GM21381 (cell line): ENCODE data around the gene RHBG.
"Not testable (repeated sequence)": the region's sequence is repeated elsewhere in the genome, so short reads cannot be mapped to it uniquely, and the experiment has no call there.

ENCODE experiments used
- ATAC-seq: cut with Tn5 transposase; IDR thresholded peaks from one replicate; pipeline ENCODE4 v1.9.1; 2021; ENCODE audit warnings: mild to moderate bottlenecking, moderate library complexity; ENCODE audit not compliant: unreplicated experiment

RHBG gene

GRCh38 chr1:156368889-156369684, at the start of gene RHBG:
RHBG (plus strand) TSS chr1:156369211; CDS start chr1:156369250, 39 bp downstream.
- ATAC-seq: no peak

DNA sequence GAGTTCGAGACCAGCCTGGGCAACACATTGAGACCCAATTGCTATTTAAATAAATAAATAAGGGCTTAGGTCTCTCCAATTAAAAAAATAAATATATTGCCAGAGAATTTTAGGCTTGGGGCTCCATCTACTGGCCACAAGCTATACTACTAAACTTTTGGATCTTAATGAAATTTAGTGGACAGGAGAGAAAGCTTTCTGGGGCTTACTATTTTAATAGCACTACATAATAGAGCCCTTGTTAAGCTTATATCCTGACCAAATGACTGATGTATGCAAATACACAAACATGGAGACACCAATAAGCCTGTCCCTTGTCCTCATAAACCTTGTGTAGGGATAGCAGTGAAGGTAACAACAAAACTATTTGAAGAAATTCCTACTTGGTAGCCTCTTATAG, 49.3 kb upstream of the RHBG start:
- ATAC-seq: no peak

- ATAC-seq: no peak
These were observed 48.5 kb upstream of the RHBG start for GRCh38 chr1:156320560-156320959.

- not testable (repeated sequence) for ATAC-seq
These were observed 45.8 kb upstream of the RHBG start for GRCh38 chr1:156323179-156323578.

DNA sequence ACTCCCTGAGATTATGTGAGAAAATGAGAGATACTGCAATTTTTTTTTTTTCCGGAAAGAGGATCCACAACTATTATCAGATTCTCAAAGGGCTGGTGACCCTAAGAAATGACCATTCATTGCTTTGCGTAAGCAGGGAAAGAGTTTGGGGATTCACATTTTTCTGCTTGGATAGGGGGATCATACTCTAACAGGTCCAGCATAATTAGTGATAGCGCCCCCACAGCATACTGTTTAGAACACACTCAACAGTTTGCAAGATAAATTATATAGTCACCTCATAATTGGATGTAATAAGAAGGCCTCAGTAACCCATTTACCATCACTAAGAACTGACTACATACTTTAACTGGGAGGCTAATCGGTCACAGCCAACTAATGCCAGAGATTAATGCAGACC, 32.8 kb upstream of the RHBG start:
- no peak for ATAC-seq

GRCh38 chr1:156337052-156337887, 31.7 kb upstream of the RHBG start:
- ATAC-seq: no peak

GRCh38 chr1:156337888-156338179, 31.2 kb upstream of the RHBG start:
- ATAC-seq: no peak

DNA sequence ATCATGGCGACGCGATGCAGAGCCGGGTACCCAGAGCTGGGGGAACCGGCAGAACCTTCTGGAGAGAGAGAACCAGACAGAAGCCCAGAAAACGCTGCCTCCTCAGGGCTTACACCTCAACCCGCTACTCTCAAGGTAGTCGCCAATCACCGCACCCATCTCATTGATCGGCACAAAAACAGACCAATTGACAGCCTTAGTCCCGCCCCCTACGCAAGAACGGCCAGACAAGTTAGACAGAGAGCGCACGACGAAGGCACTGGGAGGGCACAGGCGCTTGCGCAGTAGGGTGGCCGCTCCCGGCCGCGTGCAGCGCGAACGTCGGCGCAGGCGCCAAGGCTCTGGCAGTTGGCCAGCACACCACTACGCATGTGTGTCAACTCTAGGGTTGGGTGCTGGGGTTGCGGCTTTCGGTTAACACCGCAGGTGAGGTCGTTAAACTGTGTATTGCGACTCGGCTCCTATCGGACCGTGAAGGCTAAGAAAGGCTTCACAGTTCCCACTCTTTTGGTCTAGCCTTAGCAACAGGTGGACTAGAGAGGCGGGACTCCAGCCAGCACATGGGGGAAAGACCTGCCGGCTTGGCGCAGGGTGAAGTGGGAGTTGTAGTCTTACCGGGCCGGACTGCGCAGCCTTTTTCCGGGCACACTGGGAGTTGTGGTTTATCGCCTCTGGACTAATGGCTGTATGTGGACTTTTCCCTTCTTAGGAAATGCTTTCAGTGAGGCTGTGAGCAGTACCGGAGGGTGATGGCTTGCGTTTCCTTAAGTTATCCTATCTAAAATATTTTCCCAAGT, 30.6 kb upstream of the RHBG start, which contains the start of the genes CCT3 and TSACC:
TSS of gene CCT3 (minus strand) at position 113 of the 797 bp plus-strand sequence. CDS start at position 5, 108 bp downstream.
TSS of gene TSACC (plus strand) at position 347 of the 797 bp plus-strand sequence. CDS start 1,232 bp downstream, outside the sequence.
- peak; percentile 89 for ATAC-seq

DNA sequence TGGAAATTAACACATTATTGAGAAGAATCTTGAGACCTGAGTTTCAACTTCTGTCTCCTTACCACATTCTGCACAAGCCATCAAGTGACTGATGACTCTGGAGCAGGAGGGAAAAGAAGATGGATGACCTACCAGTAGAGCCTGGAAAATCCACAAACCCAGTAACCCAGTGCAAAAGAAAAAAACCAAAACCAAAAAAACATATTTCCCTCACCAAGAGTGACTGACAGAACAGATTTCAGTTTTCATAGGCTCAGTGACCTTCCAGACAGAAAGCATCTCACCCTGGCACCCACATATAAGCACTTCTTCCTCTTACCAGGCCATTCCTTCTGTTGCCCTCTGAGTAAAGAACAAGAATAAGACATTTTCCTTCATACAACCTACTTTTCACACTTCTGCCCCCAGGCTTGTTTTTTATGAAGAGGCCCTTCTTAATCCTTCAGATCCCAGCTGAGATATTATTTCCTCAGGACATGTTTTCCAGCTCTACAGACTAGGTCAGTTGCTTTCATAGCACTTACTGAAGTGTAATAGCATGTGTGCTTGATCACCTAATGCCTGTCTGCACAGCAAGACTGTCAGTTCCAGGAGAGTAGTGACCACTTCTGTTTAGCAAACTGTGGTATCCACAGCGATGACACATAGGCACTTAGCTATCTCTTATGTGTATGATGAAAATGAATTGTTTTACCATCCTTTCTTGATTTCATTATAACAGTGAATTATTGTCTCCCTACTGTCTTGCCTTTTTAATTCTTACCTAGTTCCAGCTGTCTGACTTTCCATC, 26.6 kb upstream of the RHBG start:
- ATAC-seq: no peak

- ATAC-seq: no peak
These were observed 24.6 kb upstream of the RHBG start for GRCh38 chr1:156344409-156344808.

DNA sequence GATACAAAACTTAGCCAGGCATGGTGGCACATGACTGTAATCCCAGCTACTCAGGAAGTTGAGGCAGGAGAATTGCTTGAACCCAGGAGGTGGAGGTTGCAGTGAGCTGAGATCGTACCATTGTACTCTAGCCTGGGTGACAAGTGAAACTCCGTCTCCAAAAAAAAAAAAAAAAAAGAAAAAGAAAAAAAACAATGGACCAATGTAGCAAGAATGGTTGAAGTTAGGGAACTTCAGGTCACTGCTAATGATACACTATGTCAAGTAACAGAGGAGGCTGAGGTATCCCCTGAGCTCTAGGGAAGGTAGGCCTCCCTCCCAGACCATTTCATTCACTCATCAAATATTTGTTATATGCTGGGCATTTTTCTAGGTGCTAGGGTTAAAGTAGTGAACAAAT, 23.0 kb upstream of the RHBG start:
- ATAC-seq: not testable (repeated sequence)

GRCh38 chr1:156346636-156347035, 22.4 kb upstream of the RHBG start:
- no peak for ATAC-seq

DNA sequence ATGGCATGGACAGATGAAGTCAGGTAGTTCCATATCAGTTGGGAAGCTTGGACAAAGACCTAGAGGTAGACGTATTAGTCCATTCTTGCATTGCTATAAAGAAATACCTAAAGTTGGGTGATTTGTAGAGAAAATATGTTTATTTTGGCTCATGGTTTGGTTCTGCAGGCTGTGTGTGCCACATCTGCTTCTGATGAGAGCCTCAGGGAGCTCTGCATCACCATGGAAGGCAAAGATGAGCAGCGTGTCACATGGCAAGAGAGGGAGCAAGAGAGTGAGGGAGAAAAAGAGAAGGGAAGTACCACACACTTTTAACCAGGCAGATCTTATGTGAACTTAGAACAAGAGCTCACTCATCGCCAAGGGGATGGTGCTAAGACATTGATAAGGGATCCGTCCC, 21.7 kb upstream of the RHBG start:
- no peak for ATAC-seq

DNA sequence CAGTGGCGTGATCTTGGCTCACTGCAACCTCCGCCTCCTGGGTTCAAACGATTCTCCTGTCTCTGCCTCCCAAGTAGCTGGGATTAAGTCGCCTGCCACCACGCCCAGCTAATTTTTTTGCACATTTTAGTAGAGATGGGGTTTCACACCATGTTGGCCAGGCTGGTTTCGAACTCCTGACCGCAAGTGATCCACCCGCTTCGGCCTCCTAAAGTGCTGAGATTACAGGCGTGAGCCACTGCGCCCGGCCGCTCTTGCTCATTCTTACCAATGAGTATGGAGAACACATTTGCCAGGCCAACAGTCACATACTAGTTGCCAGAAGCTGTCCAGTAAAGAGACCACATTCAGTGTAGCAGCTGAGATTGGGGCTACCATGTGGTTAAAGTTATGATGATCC, 16.5 kb upstream of the RHBG start:
- not testable (repeated sequence) for ATAC-seq

- ATAC-seq: no peak
These were observed 12.6 kb upstream of the RHBG start for GRCh38 chr1:156356262-156356874.

DNA sequence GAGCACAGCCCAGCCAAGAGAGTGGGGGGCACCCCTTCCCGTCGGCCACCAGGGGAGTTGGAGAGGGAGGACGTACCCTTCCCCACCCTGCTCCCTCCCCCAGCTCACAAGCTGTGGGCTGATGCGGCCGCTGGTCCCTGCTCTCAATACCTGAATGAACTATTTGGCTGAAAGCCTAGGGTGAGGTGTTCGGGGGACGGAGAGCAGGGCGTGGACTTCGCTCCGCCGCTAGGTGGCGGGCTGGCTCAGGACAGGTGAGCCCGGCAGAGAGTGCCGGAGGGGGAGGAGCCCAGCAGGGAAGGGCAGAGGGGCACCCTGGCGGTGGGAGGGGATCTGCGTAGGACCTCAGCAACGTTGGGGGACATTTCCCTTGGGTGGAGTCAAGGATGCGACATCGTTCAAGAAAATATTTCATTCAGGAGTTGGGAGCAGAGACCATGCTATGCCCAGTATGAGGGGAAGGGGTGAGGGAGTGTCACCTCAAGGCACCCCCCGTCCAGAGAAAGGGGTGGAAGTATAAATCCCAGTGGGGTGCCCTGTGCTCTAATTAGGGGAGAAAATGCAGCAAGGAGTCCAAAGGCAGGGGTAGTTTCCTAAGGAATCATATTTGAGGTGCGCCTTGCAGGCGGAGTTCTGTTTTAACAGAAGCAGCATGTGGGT, 12.0 kb upstream of the RHBG start:
- ATAC-seq: no peak

DNA sequence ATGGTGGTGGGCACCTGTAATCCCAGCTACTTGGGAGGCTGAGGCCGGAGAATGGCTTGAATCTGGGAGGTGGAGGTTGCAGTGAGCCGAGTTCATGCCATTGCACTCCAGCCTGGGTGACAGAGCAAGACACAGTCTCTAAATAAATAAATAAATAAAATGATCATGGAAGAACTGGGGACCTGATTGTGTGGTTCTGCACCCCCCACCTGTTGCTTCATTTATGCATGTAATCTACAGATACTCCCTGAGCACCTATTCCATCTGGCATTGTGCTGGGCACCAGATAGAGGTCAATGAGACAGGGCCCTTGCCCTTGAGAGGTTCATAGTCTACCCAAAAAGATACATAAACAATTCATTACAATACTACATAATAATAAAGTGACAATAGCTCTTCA, 11.0 kb upstream of the RHBG start:
- no peak for ATAC-seq

DNA sequence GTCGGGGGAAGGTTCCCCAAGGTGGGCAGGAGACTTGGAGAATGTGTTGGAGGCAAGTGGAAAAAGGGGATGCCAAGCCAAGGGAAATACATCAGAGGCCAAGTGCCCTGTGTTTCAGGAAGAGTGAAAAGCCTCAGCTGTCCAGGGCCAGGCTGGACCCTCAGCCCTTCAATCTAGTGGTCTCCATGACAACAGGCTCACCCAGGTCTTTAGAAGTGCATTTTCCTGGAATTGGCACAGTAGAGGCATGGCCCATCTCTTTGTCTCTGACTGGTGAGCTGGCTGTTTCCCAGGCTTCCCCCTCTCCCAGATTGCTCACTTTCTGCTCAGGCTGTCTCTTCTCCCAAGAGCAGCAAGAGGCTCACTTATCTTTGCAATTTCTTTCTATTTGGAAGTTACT, 10.4 kb upstream of the RHBG start:
- no peak for ATAC-seq

- ATAC-seq: no peak
These were observed 9.8 kb upstream of the RHBG start for GRCh38 chr1:156359249-156359648.
